Inflammatory macrophage treated with lipopolysaccharide for 4 hours (primary cell): ENCODE measurements around the gene HDAC7.

ENCODE experiments used
- DNase-seq: peaks from one replicate; pipeline ENCODE4 v3.0.0-alpha.2; 2020

HDAC7 gene

GRCh38 chr12:47791351-47791746 lies 28.4 kb downstream of the HDAC7 start:
- DNase-seq, result no peak

GRCh38 chr12:47790676-47791350 lies 28.9 kb downstream of the HDAC7 start:
- DNase-seq, result no peak

- no peak for DNase-seq
These were observed 29.8 kb downstream of the HDAC7 start for GRCh38 chr12:47789712-47790489.

GRCh38 chr12:47789141-47789540 lies 30.6 kb downstream of the HDAC7 start:
- no peak for DNase-seq

GRCh38 chr12:47787596-47788319 lies 31.9 kb downstream of the HDAC7 start:
- DNase-seq, result no peak

GRCh38 chr12:47786662-47787280 lies 32.9 kb downstream of the HDAC7 start:
- DNase-seq, result no peak

- DNase-seq, result no peak
These were observed 33.6 kb downstream of the HDAC7 start for GRCh38 chr12:47785887-47786661.

GRCh38 chr12:47785036-47785886 lies 34.4 kb downstream of the HDAC7 start:
- DNase-seq, result no peak

- no peak for DNase-seq
These were observed 35.6 kb downstream of the HDAC7 start for GRCh38 chr12:47783821-47784819.

GRCh38 chr12:47783024-47783755 lies 36.5 kb downstream of the HDAC7 start:
- DNase-seq, result no peak

GRCh38 chr12:47782372-47782770 lies 37.3 kb downstream of the HDAC7 start:
- no peak for DNase-seq

- DNase-seq, result no peak
These were observed 38.0 kb downstream of the HDAC7 start for GRCh38 chr12:47781479-47782371.

GRCh38 chr12:47779943-47780504 lies 39.7 kb downstream of the HDAC7 start:
- no peak for DNase-seq

- peak; percentile 79 for DNase-seq
These were observed 40.3 kb downstream of the HDAC7 start for GRCh38 chr12:47779301-47779942.

GRCh38 chr12:47778881-47779280 lies 40.8 kb downstream of the HDAC7 start:
- DNase-seq, result no peak

- peak; percentile 17 for DNase-seq
These were observed 41.8 kb downstream of the HDAC7 start for GRCh38 chr12:47777741-47778558.

GRCh38 chr12:47777151-47777550 lies 42.6 kb downstream of the HDAC7 start:
- no peak for DNase-seq
